Posterior vena cava (tissue), 2 donors: Measurements from ENCODE around the gene AHR. TPM values are rescaled to one million over a fixed set of nuclear protein-coding genes. Genes with fewer than 3 reads are reported as not detected.

Experiments
- DNase-seq: peaks from one replicate; pipeline ENCODE4 v3.0.0-alpha.2; 2020; ENCODE audit warnings: low spot score
- intact Hi-C, 2 donors: fragments of 100-400 bp; cut with DNase I; formaldehyde crosslinking; loops; one replicate each; pipeline versions ENCODE4 v1.14.1 to v1.14.2; 2022 to 2023
- total RNA-seq, 2 donors: library from RNA; stranded (reverse); fragmentation: NEBNext Ultra II Directional; extraction: Animal tissue kit (Norgen Biotek cat#: 25700); gene quantifications; one replicate each; pipeline ENCODE4 v1.2.1, GENCODE V29; 2021
- donor health status: DM: yes; HTN: yes; CAD: no.
- donor health status: DM: yes; HTN: yes; CAD: no.

AHR gene
- total RNA-seq, 2 donors from 2014 or later: 63.3 to 73.9 TPM

- no peak for DNase-seq
- intact Hi-C loops: loop anchor here (10.0 kb wide), 4 partner anchors 153 to 343 kb away; no protein-coding TSS in a partner anchor
These were observed 3.3 kb downstream of the AHR start for GRCh38 chr7:17301471-17302456.

GRCh38 chr7:17302575-17303142, 4.2 kb downstream of the AHR start:
- intact Hi-C loops: loop anchor here (10.0 kb wide), 4 partner anchors 152 to 342 kb away; no protein-coding TSS in a partner anchor
- no peak for DNase-seq

DNA sequence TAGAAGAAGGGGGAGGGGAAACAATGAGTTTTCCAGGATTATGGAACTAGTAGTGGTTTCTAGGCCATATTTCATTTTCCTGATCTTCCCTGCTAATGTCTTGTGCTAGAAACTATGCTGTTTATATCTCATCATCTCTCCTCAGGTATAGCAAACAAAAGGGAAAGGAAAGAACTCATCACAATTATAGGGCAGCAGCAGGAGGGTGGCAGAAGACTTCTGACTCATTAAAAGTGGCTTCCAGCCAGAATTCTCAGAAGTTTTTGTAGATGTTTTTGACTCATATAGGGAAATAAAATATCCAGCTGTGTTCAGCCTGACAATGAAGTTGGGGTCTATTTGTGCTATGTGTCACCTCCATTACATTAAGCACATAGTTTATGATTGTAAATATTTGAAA, 6.5 kb downstream of the AHR start:
- intact Hi-C loops: loop anchor here (10.0 kb wide), 4 partner anchors 150 to 340 kb away; no protein-coding TSS in a partner anchor
- no peak for DNase-seq

- intact Hi-C loops: loop anchor here (10.0 kb wide), 4 partner anchors 149 to 339 kb away; no protein-coding TSS in a partner anchor
- DNase-seq: no peak
These were observed 7.1 kb downstream of the AHR start for GRCh38 chr7:17305387-17306171.

GRCh38 chr7:17307000-17307399, 8.5 kb downstream of the AHR start:
- intact Hi-C loops: loop anchor here (10.0 kb wide), 4 partner anchors 148 to 338 kb away; no protein-coding TSS in a partner anchor
- no peak for DNase-seq

DNA sequence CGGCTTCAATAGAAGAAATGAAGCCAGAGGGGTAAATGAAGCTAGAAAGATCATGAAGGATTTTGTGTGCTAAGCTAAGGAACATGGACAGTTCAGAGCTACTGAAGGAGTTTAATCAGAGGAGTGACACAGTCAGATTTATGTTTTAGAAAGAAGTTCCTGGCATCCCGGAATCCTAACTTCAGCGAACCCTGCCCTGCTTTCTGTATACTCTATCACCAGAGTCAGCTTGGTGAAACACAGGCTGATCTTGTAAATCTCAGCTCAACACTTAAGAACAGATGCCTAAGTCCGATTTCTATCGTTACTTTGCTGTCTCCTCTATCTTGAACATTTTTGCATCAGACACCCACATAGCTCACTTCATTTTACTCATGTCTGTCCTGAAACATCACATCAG, 9.1 kb downstream of the AHR start:
- intact Hi-C loops: loop anchor here (10.0 kb wide), 4 partner anchors 147 to 337 kb away; no protein-coding TSS in a partner anchor
- DNase-seq: no peak

DNA sequence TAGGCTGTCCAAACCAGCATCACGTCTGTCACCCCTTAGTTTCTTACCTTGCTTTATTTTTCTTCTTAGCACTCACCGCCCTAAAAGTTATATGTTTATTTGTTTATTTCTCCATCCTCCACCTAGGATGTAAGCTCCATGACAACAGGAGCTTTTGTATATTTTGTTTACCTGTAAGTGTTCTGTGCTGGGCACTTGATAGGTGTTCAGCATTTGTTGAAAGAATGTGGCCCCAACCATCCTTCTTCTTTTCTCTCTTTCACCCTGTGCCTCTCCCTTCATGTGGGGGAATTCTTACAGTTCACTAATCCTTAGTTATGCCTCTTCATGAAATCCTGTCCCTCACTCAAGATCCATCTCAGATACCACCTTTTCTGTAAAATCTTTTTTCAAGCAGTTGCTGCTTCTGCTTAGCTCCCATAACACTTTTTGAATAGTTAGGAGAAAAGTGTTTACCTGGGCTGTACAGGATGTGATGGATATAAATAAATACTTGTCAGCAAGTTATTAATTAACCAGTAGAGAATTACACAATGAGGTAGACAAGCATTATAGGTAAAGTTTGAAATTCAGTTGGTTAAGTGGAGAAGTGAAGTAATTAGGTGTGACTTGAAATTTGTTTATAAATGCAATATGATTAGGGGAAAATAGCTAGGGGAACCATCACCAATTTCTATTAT, 9.7 kb downstream of the AHR start:
- DNase-seq: no peak
- intact Hi-C loops: loop anchor here (10.0 kb wide), 4 partner anchors 147 to 337 kb away; no protein-coding TSS in a partner anchor

DNA sequence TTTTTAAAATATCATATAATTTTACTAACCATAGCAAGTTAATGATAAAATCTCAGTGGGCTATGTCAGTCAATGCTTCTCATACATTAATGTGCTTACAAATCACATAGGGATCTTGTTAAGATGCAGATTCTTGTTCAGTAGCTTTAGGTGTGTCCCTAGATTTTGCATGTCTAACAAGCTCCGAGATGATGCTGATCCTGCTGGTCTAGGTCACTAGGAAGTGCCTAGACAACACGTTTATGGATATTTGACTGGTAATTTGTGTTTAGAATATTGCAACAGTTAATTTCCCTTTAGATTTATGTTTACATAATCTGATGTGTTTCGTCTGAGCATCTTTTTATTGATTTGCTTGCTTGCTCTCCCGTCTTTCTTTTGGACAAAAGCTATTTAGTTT, 12.7 kb downstream of the AHR start:
- intact Hi-C loops: no loop called here
- no peak for DNase-seq

- intact Hi-C loops: no loop called here
- DNase-seq: no peak
These were observed 13.5 kb downstream of the AHR start for GRCh38 chr7:17311952-17312351.

DNA sequence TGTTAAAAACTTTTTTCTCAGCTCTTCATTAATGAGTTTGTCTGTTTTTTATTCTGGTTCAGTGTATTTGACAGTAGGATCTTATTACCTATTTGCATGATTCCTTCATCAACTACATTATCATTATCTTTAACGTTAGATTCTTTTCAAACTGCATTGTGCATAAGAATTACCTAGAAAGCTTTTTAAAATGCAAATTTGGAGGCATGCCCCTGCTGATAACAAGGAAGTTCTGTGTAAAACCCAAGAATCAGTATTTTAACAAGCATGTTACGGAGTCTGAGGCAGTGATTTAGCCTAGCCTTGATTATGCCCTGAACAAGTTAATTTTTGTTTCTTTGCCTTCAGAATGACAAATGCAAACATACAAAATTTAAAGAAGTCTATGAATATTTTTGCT, 14.2 kb downstream of the AHR start:
- intact Hi-C loops: no loop called here
- no peak for DNase-seq

GRCh38 chr7:17313194-17313593, 14.7 kb downstream of the AHR start:
- no peak for DNase-seq
- intact Hi-C loops: no loop called here

DNA sequence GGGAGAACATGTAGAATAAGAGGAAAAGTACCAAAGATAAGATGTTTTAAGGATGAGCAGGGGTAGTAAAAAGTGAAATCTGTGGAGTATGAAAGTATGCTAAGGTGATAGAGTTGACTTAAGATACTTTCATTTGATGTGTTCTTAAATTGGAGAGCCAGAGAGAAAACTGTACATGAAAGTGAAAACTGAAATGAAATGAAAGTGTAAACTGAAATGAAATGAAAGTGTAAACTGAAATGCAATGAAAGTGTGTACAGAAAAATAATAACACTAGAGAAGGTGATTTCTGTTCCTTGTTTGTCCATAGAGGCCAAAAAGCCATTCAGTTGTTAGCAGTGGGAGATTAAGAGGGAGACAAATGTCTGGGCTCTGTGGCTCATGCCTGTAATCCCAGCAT, 17.5 kb downstream of the AHR start:
- DNase-seq: no peak
- intact Hi-C loops: no loop called here

DNA sequence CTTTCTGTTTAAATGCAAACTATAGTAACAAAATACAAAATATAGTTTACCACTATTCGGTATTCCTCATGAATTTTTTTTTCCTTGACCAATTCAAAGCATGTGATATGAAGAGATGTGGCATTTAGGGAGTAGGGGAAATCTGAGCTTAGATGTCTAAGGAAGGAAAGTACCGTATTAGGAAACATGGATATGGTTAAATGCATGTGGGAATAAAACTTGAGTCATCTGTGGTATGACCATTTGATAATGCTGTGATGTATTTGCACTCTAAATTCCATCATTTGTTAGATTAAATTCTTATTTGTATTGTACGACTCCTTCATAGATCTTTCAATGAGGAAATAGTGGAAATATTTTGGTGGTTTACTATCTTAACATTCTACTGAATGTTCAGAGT, 19.7 kb downstream of the AHR start:
- intact Hi-C loops: no loop called here
- DNase-seq: no peak

GRCh38 chr7:17319164-17320101, 21.0 kb downstream of the AHR start:
- DNase-seq: no peak
- intact Hi-C loops: no loop called here

- intact Hi-C loops: no loop called here
- DNase-seq: no peak
These were observed 21.6 kb downstream of the AHR start for GRCh38 chr7:17320102-17320497.

GRCh38 chr7:17320657-17321056, 22.2 kb downstream of the AHR start:
- intact Hi-C loops: no loop called here
- DNase-seq: no peak

- no peak for DNase-seq
- intact Hi-C loops: no loop called here
These were observed 26.9 kb downstream of the AHR start for GRCh38 chr7:17325364-17325763.

DNA sequence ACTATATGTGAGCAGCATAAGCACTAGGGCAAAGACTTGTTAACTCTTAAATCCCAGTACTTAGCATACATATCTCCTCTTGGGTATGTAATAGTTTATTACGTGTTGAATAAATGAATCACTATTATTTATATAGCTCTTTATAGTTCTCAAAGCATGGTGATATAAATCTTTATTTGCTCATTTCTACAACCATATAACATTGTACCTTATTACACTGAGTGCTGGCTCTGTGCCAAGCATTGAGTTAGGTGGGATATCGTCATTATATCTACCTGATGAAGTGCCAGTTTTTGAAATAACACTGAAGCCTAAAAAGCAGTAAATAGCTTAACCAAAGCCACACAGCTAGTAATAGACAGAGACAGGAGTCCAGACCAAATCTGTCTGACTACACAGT, 27.9 kb downstream of the AHR start:
- intact Hi-C loops: no loop called here
- no peak for DNase-seq
